Measurements from ENCODE around the gene PRPF31.

The PRPF31 gene

DNA sequence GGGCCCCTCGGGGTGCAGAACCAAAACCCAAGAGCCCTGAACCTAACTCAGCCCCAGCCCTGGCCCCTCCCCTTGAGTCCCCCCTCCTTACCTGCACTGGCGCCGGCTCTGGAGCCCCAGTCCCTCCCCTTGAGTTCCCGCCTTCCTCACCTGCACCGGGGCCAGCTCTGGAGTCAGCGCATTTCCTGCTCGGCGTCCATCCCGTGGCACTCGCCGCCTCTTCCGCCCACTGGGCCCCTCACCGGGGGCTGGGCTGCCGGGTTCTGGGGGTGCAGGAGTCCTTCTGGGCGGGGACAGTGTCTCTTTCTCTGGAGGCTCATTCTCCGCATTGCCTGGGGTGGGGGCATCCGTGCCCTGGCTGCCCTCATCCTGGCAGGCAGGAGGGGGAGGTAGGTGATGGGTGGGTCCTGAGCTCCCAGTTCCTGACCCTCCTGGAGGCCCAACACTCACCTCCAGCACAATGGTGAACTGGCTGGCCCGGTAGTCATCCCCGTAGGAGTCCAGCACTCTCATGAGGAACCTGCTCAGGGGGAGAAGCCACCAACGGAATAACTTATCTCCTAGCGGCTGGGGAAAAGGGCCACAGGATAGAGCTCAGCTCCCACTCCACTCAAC is 7.6 kb upstream of the PRPF31 start:
- no peak for DNase-seq (ENCODE audit: low read depth in 3 of 3)

DNA sequence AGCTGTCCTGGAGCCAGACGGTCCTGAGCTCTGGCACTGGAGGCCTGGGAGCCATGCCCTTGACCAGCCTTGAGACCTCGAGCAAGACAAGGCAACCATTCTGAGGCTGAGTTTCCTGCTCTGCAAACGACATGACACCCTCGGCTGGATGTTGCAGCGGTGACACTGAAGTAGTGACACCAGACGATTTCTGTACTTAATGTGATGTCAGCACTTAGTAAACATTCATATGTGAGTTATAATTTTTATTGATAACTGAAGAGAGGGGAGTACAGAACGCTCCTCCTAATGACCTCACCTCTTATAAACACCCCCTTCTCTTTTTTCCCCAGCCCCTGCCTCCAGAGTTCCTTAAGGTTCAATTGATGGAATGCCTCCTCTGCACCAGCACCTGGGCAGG is 7.1 kb upstream of the PRPF31 start:
- no peak for DNase-seq (ENCODE audit: low read depth in 3 of 3)

DNA sequence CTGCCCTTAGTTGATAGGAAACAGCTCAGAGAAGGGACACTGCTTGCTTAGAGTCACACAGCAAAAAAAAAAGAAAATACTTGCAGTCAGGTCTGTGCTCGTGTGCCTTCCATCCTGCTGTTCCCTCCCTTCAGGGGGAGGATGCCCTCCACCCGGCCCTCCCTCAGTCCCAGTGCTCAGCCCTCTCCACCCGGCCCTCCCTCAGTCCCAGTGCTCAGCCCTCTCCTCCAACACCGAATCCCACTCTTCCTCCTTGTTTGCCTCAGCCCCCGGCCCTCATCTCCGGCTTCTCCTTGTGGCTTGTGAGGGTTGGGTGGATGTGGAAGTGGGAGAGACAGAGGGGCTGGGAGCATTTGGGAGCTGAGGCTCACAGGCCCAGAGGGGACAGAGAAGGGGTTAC is 5.9 kb upstream of the PRPF31 start:
- DNase-seq (ENCODE audit: low read depth in 3 of 3), result no peak

DNA sequence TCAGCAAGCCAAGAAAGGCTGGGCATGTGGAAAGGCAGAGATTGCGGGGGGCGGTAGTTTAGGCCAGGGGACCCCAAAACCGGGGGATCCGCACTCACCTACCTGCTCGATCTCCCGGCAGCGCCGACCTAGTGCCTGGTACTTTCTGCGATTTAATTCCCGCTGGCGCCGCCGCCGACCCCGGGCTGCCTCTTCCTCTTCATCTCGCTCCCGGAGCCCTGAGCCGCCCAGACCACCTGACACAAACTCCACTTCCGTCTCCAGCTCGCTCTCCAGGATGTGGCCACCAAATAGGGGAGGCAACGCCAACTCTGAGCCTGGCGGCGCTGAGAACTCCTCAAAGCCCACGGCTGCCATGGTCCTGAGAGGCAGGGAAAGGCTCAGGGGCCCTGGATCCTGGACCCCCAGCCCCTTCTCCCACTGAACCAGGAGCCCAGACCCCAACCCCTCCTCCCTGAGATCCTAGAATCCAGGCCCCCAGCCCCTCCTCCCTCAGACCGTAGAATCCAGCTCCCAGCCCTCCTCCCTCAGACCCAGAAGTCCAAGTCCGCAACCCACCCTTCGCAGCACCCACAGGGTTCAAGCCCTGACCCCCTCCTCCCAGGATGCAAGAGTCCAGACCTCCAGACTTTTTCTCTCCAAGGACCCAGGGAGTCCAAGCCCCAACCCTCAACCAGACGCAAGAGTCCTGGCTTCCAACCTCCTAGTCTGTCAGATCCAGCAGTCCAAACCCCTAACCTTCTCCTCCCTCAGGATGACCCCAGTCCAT is 1.0 kb upstream of the PRPF31 start:
- DNase-seq (ENCODE audit: low read depth in 3 of 3), result no peak

DNA sequence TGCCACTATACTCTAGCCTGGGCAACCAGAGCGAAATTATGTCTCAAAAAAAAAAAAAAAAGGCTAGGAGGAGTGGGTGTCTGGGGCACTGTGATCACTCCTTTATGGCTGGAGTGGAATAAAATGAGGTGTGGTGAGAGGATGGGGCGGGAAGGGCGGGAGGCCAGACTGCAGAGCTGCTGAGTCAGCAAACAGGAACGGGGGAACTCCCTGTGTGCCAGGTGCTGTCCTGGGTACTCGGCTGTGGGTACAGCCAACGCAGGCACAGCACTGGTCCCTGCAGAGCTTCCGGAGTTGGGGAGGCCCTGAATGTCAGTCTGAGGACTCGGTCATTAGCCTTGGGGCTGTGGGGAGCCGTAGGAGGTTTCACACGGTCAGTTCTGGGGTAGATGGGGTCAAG is 5.7 kb downstream of the PRPF31 start:
- DNase-seq (ENCODE audit: low read depth in 3 of 3), result no peak

DNA sequence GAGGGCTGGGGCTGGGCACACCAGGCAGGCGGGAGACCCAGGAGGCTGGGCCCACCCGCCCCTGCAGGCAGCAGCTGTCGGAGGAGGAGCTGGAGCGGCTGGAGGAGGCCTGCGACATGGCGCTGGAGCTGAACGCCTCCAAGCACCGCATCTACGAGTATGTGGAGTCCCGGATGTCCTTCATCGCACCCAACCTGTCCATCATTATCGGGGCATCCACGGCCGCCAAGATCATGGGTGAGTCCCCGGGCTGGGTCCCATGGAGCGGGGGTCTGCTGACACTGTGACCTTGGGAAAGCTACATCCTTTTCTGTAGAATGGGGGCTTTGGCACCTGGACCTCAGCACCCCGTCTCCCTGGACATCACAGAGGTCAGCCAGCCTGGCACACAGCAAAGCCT is 8.1 kb downstream of the PRPF31 start:
- DNase-seq (ENCODE audit: low read depth in 3 of 3), result no peak

DNA sequence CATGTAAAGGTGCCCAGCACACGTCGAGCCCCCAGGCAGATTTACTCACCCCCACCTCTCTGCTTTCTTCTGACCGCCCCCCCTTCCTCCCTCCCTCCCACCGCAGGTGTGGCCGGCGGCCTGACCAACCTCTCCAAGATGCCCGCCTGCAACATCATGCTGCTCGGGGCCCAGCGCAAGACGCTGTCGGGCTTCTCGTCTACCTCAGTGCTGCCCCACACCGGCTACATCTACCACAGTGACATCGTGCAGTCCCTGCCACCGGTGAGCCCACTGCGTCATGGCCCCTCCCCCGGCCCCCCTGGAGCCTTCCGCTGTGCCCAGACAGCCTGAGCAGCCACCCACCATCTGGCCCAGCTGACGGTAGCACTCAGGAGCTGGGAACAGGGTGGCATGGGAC is 8.8 kb downstream of the PRPF31 start:
- DNase-seq (ENCODE audit: low read depth in 3 of 3), result no peak

DNA sequence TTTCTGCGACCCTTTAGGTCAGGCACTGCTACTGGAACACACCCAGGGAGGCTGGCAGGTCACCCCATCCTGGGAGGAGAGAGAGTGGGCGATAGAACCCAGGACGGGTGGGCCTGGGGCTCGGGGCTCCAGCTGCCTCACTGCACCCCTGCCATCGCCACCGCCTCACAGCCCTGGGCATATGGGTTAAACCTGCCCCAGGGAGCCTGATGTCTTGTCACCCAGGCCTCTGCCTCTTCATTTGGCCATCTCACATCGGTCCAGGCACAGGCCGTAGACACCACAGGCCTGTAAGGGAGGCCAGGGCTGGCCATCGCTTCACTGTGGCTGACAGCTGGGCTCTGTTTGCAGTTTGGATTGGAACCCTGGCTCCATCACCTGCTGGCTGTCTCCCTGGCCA is 10.2 kb downstream of the PRPF31 start:
- no peak for DNase-seq (ENCODE audit: low read depth in 3 of 3)

DNA sequence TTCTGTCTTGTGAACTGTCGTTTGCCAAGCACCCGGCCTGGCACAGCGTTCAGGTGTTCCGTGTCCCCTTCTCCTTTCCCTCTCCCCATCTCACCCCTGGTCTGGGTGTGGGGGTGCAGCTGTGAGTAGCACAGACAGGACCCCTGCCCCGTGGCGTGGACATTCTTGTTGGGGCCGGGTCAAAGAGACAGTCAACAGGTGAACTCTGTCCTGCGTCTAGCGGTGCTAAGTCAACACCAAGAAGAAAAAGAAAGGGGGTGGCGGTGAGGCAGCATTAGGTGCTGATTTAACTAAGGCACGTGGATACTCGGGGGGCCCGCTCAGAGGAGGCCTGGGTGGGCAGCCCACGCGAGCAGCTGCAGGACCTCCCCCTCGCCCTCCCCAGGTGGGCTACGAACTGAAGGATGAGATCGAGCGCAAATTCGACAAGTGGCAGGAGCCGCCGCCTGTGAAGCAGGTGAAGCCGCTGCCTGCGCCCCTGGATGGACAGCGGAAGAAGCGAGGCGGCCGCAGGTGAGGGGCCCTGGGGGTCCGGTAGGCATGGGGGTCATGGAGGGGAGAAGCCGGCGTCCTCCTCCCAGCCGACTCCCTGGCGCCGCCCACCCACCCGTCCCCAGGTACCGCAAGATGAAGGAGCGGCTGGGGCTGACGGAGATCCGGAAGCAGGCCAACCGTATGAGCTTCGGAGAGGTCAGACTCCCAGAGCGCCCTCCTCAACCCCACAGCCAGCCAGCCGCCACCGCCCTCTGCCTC is 12.3 kb downstream of the PRPF31 start:
- no peak for DNase-seq (ENCODE audit: low read depth in 3 of 3)

DNA sequence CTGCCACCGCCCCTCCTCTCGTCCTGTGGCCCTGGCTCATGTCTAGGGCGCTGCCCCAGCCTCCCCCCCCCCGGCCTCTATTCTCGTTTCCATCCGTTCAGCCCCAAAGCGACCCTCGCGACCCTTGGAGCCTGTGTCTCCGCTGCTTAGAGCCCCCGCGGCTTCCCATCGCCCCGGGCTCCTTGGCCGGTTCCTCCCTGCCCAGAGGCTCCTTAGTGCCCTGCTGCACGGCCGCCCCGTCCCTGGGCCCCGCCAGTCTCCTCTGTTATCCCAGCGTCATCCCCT is 12.8 kb downstream of the PRPF31 start:
- no peak for DNase-seq (ENCODE audit: low read depth in 3 of 3)

DNA sequence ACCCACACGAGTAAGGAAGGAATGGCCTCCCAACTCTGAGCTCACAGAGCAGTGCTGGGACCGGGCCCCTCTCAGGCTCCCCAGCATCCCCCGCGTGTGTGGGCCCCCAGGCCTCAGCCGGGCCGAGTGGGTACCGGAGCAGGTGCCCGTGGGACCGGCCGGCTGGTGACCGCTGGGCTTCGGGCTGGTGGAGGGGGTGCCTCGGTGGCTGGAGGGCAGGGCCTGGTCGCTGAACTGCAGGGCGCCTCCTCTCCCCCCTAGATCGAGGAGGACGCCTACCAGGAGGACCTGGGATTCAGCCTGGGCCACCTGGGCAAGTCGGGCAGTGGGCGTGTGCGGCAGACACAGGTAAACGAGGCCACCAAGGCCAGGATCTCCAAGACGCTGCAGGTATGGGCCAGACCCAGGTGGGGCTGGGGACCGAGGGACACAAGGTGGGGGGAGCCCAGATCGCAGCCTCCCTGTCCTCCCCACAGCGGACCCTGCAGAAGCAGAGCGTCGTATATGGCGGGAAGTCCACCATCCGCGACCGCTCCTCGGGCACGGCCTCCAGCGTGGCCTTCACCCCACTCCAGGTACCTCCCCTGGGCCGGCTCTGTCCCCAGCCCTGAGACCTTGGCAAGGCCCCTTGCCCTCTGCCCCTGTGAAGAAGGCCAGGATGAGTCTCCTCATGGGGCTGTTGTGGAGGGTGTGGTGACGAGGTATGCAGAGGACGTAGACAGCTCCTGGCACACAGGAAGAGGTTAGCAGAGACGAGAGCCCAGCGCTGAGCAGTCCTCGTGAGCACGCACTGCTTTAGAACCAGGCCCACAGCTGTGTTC is 13.5 kb downstream of the PRPF31 start:
- DNase-seq (ENCODE audit: low read depth in 3 of 3), result no peak

DNA sequence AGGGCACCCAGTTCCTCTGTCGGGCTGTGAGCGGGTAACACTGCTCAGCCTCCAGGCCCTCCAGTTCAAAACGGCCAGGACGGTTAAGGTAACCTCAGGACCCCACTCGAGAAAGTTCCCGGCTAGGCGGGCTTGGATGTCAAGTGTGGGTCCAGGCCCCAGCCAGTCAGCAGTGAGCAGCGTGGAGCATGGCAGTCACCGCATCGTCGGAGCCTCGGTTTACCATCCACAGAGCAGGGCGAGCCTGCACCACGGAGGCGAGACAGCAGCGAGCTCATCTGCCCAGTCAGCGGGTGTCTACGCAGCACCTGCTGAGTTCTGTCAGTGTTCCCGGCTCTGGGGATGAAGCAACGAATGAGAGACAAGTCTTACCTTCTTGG is 14.1 kb downstream of the PRPF31 start:
- no peak for DNase-seq (ENCODE audit: low read depth in 3 of 3)

DNA sequence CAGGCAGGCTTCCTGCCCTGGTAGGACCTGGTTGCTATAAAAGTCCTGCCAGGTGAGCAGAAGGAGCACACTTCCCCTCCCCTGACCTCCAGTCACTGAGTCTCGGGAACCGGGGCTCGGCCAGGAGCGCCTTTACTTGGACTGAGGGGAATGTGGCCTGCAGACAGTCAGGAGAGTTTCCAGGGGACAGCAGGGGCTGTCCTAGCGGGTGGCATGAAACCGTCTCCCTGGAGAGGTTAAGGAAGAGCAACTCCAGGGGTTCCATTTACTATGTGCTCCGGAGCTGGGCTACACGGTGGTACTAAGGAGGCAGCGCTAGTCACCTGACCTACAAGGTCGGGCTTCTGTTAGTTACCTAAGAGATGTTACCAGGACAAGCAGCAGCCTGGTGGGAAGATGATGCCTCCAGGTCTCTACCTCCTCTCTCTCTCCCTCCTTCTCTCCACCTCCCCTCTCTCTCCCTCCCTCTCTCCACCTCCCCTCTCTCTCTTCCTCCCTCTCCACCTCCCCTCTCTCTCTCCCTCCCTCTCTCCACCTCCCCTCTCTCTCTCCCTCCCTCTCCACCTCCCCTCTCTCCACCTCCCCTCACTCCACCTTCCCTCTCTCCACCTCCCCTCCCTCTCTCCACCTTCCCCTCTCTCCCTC is 17.9 kb downstream of the PRPF31 start:
- no peak for DNase-seq (ENCODE audit: low read depth in 3 of 3)

DNA sequence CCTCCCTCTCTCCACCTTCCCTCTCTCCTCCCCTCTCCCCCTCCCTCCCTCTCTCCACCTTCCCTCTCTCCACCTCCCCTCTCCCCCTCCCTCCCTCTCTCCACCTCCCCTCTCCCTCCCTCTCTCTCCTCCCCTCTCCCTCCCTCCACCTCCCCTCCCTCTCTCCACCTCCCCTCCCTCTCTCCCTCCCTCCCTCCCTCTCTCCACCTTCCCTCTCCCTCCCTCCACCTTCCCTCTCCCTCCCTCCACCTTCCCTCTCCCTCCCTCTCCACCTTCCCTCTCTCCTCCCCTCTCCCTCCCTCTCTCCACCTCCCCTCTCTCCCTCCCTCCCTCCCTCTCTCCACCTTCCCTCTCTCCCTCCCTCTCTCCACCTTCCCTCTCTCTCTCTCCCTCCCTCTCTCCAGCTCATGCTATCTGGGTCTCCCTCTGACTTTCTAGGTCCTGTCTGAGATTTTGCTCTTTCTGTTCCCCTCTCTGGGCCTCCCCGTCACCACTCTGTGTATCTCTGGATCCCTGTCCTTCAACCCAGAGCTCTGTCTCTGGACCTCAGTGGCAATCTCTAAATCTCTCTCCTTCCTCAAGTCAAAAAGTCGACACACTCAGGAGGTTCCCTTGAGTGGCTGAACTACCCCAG is 18.5 kb downstream of the PRPF31 start:
- DNase-seq (ENCODE audit: low read depth in 3 of 3), result no peak

DNA sequence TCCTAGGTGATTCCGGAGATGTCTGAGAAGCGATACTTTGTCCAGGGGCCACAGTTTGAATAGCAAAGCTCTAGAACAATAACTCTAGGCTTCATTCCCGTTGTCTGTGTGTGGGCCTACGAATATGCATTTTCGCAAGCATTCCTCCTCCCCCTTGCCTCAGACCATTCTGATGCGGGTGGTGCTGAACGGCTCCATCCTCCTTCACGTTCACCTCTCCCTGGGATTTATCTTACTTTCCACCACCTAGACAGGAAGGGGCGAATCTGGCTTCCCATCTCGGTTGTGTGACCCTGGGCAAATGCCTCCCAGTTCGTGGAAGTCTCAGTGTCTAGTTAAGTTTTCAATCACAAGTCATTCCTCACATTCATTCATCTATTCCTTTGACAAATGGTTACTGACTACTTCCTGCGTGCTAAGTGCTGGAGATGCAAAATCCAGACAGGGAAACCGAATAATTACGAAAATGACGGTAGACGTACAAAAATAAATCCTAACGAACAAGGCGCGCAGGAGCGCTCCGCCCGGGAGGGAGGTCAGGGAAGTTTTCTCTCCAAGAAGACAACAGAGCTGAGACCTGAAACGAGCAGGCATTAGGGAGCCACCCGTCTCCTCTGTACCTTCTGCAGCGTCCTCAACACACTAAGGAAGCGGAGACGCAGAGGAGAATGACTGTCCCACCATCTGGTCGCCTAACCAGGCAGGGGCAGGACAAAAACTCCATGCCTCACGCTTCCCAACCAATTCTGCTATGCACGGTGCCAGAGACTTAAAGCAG is 20.7 kb downstream of the PRPF31 start:
- no peak for DNase-seq (ENCODE audit: low read depth in 3 of 3)

DNA sequence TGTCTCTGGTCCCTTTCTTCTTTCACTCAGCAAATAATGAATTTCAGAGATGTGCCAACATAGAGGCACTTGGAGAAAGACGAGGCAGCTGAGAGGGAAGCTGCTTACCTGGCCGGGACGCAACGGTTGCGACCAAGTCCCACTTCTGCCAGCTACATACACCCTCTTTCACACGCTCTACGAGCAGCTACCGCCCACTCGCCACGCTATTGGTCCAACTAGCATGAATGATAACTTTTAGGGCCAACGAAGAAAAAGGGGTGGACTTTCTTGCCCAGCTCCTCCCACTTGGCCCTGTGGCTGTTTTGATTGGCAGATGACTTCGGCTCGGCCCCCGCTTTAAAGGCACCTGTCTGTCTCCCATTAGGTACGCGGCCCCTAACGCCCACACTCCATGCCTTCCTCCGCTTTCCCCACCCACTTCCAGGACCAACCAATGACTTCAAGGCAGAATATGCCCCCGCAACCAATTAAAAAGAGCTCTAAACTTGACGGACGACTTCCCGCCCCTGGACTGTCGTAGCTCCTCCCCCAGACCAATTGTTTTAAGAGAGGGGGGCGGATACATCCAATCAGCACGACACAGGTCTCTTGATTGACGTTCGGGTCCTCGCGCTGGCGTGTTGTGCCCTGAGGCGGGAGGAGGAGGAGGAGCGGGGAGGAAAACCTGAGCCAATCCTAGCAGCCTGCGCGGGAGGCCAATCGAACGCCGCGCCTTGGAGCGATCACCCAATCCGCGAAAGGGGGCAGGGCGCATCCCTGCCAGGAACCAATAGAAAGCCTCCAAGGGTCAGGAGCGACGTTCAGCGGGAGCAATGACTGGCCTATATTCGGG is 21.5 kb downstream of the PRPF31 start:
- peak; percentile 85 to 99 (median 97) for DNase-seq (ENCODE audit: low read depth in 3 of 3)

DNA sequence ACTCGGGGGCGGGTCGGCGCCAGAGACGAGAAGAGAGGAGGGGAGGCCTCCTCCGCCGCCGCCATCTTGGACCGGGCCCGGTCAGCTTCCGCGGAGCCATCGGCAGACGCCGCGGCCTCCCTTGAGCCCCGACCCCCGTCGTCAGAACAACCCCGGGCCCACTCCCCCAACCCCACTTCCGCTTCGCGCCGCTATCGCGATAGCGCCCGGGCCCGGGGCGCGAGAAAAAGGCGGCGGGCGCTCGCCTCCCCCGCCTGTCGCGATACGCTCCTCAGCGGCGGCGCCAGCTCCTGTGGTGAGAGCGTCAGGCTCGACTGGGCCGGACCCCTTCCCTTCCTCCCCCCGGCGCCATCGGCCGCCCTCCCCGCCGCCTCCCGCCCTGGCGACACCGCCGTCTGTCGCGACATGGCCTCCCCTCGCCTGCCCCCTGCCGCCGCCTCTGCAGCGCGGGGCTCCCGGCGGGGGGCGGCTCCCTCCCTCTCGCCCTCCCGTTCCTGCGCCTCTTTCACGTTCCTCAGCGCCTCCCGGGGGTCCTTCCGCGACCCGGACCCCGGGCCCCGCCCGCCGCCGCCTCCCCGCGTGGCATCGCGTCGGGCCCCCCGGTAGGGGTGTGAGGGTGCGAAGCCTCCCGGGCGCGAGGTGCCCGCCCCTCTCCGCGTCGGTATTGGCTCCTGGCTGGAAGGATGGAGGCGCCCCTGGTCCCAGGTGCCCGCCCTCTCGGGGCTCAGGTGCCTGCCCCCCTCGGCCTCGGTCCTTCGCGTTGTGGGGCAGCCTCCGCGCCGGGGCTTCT is 22.3 kb downstream of the PRPF31 start, which contains the start of gene CNOT3:
Gene CNOT3 (plus strand): TSS at position 64 of the 790 bp plus-strand sequence. CDS start 5,217 bp downstream, outside the sequence.
- no peak for DNase-seq (ENCODE audit: low read depth in 3 of 3)

DNA sequence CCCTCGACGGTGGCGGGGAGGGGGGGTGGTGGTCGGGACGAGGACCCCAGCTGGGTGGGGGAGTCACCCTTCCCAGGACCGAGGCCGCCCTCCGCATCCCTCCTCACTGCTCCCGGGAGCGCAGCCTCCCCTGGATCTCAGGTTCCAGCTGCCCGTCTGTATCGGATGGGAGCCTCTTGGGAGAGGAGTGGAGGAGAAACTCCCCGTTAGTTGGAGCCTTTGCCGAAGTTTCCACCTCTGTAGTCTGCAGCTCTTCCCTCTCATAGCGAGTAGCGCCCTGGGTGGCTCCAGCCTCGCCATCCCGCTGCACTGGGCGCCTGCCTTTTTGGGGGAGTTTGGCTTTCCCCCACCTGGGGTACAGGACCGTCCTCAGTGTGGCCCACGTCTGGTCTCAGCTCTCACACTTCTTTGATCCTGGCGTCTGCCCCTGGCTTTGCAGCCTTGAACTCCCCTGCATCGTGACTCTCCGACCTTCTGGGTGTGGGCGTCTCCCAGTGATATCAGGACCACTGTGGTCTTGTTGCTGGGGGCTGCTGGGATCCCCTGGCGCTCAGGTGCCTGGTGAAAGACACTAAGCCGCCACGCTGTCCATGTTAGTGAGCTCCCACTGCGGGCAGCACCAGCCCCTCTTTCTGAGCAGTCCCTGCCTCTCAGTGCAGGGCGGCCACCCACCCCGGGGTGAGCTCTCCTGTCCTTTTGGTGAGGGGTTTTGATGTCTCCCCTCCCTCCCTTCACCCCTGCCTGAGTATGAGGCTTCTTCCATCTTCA is 23.1 kb downstream of the PRPF31 start:
- DNase-seq (ENCODE audit: low read depth in 3 of 3), result no peak

Measured in stimulated activated CD4-positive, alpha-beta T cell treated with anti-CD3 and anti-CD28 coated beads, TNF-alpha, amount 100 ng/mL, for 4 hours (primary cell).